Stimulated activated effector memory CD8-positive, alpha-beta T cell treated with anti-CD3 and anti-CD28 coated beads, Interleukin-12 subunit alpha, Interleukin-12 subunit beta, amount 100 ng/mL, for 72 hours (primary cell): ENCODE measurements around the gene RBP5.

Source experiments
- ATAC-seq: fragments of 150-1000 bp; cut with Tn5 transposase; 2 replicates; pipeline ENCODE4 v1.10.0; 2021
- DNase-seq, 2 donors: peaks; one replicate each; pipeline ENCODE4 v3.0.0; 2021 to 2022; ENCODE audit warnings: low spot score in 2 of 2
- H3K27ac Mint-ChIP-seq: one replicate; pipeline ENCODE4 v1.8.0; 2022; ENCODE audit warnings: mild to moderate bottlenecking, mixed read lengths
- H3K36me3 Mint-ChIP-seq: one replicate; pipeline ENCODE4 v1.8.0; 2022; ENCODE audit warnings: mild to moderate bottlenecking, mixed read lengths
- H3K4me1 Mint-ChIP-seq: one replicate; pipeline ENCODE4 v1.8.0; 2022; ENCODE audit warnings: mixed read lengths
- H3K4me3 Mint-ChIP-seq: one replicate; pipeline ENCODE4 v1.8.0; 2022; ENCODE audit warnings: mild to moderate bottlenecking, mixed read lengths
- H3K9me3 Mint-ChIP-seq: one replicate; pipeline ENCODE4 v1.8.0; 2022; ENCODE audit warnings: mixed read lengths

RBP5 gene

GRCh38 chr12:7154901-7155470, 26.3 kb upstream of the RBP5 start:
- DNase-seq (no peak), ATAC-seq (no peak)
- H3K36me3 Mint-ChIP-seq: peaks cover 63% of the 10 kb centered on the region
- H3K27ac Mint-ChIP-seq: no peak overlapping the region
- H3K4me3 Mint-ChIP-seq: no peak overlapping the region
- no peaks in the 10 kb centered on the region for H3K9me3 Mint-ChIP-seq
- H3K4me1 Mint-ChIP-seq: peaks cover 14% of the 10 kb centered on the region

- DNase-seq: no peak
- no peak overlapping the region for H3K4me3 Mint-ChIP-seq
Observed at GRCh38 chr12:7154042-7154441, 25.4 kb upstream of the RBP5 start.

GRCh38 chr12:7152818-7153217, 24.1 kb upstream of the RBP5 start:
- no peak for ATAC-seq

More at GRCh38 chr12:7154042-7154441, 25.4 kb upstream of the RBP5 start:
- Mint-ChIP-seq H3K27ac (no peak overlapping the region), H3K36me3 (peaks cover 71% of the 10 kb centered on the region), H3K4me1 (peaks cover 11% of the 10 kb centered on the region), H3K9me3 (no peaks in the 10 kb centered on the region)
- no peak for ATAC-seq

GRCh38 chr12:7151532-7151931, 22.8 kb upstream of the RBP5 start:
- DNase-seq: no peak
- ATAC-seq: no peak
- Mint-ChIP-seq H3K4me1 (peaks cover 6% of the 10 kb centered on the region), H3K36me3 (peaks cover 87% of the 10 kb centered on the region), H3K4me3 (no peak overlapping the region), H3K27ac (no peak overlapping the region), H3K9me3 (no peaks in the 10 kb centered on the region)

More at GRCh38 chr12:7152818-7153217, 24.1 kb upstream of the RBP5 start:
- peaks cover 11% of the 10 kb centered on the region for H3K4me1 Mint-ChIP-seq
- DNase-seq: no peak
- H3K36me3 Mint-ChIP-seq: peaks cover 80% of the 10 kb centered on the region
- no peaks in the 10 kb centered on the region for H3K9me3 Mint-ChIP-seq
- H3K27ac Mint-ChIP-seq: peak overlapping the region; percentile 38
- H3K4me3 Mint-ChIP-seq: no peak overlapping the region

- no peaks in the 10 kb centered on the region for H3K9me3 Mint-ChIP-seq
- DNase-seq (no peak), ATAC-seq (no peak)
- H3K27ac Mint-ChIP-seq: no peak overlapping the region
- H3K4me1 Mint-ChIP-seq: peaks cover 7% of the 10 kb centered on the region
- no peak overlapping the region for H3K4me3 Mint-ChIP-seq
- H3K36me3 Mint-ChIP-seq: peaks cover 94% of the 10 kb centered on the region
Observed at GRCh38 chr12:7150841-7151240, 22.2 kb upstream of the RBP5 start.

GRCh38 chr12:7150356-7150755, 21.7 kb upstream of the RBP5 start:
- Mint-ChIP-seq H3K9me3 (no peaks in the 10 kb centered on the region), H3K36me3 (peaks cover 98% of the 10 kb centered on the region), H3K4me3 (no peak overlapping the region), H3K4me1 (peaks cover 11% of the 10 kb centered on the region), H3K27ac (peak overlapping the region; percentile 16)
- DNase-seq: no peak
- ATAC-seq: no peak

- Mint-ChIP-seq H3K4me3 (no peak overlapping the region), H3K4me1 (peaks cover 22% of the 10 kb centered on the region), H3K36me3 (peaks cover 97% of the 10 kb centered on the region), H3K9me3 (no peaks in the 10 kb centered on the region), H3K27ac (peak overlapping the region; percentile 27)
- DNase-seq: no peak
- ATAC-seq: no peak
Observed at GRCh38 chr12:7146906-7147305, 18.2 kb upstream of the RBP5 start.

GRCh38 chr12:7146228-7146627, 17.5 kb upstream of the RBP5 start:
- ATAC-seq (no peak), DNase-seq (no peak)
- Mint-ChIP-seq H3K9me3 (no peaks in the 10 kb centered on the region), H3K4me1 (peaks cover 28% of the 10 kb centered on the region), H3K4me3 (no peak overlapping the region), H3K27ac (peak overlapping the region; percentile 27), H3K36me3 (peaks cover 97% of the 10 kb centered on the region)

GRCh38 chr12:7145671-7146070, 17.0 kb upstream of the RBP5 start:
- peaks cover 28% of the 10 kb centered on the region for H3K4me1 Mint-ChIP-seq
- H3K36me3 Mint-ChIP-seq: peaks cover 92% of the 10 kb centered on the region
- no peak for ATAC-seq
- H3K4me3 Mint-ChIP-seq: no peak overlapping the region
- H3K27ac Mint-ChIP-seq: peak overlapping the region; percentile 27
- DNase-seq: no peak
- H3K9me3 Mint-ChIP-seq: no peaks in the 10 kb centered on the region

- Mint-ChIP-seq H3K27ac (peak overlapping the region; percentile 27), H3K36me3 (peaks cover 87% of the 10 kb centered on the region), H3K9me3 (no peaks in the 10 kb centered on the region), H3K4me3 (no peak overlapping the region), H3K4me1 (peaks cover 28% of the 10 kb centered on the region)
- no peak for DNase-seq
- ATAC-seq: no peak
Observed at GRCh38 chr12:7144414-7145120, 15.9 kb upstream of the RBP5 start.

- no peak for ATAC-seq
- no peak for DNase-seq
- no peak overlapping the region for H3K4me3 Mint-ChIP-seq
- H3K9me3 Mint-ChIP-seq: no peaks in the 10 kb centered on the region
- peaks cover 85% of the 10 kb centered on the region for H3K36me3 Mint-ChIP-seq
- H3K27ac Mint-ChIP-seq: no peak overlapping the region
- peaks cover 33% of the 10 kb centered on the region for H3K4me1 Mint-ChIP-seq
Observed at GRCh38 chr12:7143564-7143963, 14.9 kb upstream of the RBP5 start.

GRCh38 chr12:7142809-7143465, 14.2 kb upstream of the RBP5 start:
- ATAC-seq: no peak

GRCh38 chr12:7142056-7142644, 13.5 kb upstream of the RBP5 start:
- peak overlapping the region; percentile 46 for H3K27ac Mint-ChIP-seq
- ATAC-seq (peak; percentile 71), DNase-seq (peak; percentile 26 to 67)
- H3K36me3 Mint-ChIP-seq: peaks cover 85% of the 10 kb centered on the region
- peaks cover 39% of the 10 kb centered on the region for H3K4me1 Mint-ChIP-seq
- no peak overlapping the region for H3K4me3 Mint-ChIP-seq
- H3K9me3 Mint-ChIP-seq: no peaks in the 10 kb centered on the region

More at GRCh38 chr12:7142809-7143465, 14.2 kb upstream of the RBP5 start:
- Mint-ChIP-seq H3K4me3 (no peak overlapping the region), H3K4me1 (peaks cover 37% of the 10 kb centered on the region), H3K36me3 (peaks cover 85% of the 10 kb centered on the region), H3K27ac (peak overlapping the region; percentile 46), H3K9me3 (no peaks in the 10 kb centered on the region)
- no peak for DNase-seq

GRCh38 chr12:7141351-7142005, 12.8 kb upstream of the RBP5 start:
- ATAC-seq (no peak), DNase-seq (no peak)
- peaks cover 85% of the 10 kb centered on the region for H3K36me3 Mint-ChIP-seq
- no peak overlapping the region for H3K4me3 Mint-ChIP-seq
- H3K4me1 Mint-ChIP-seq: peaks cover 39% of the 10 kb centered on the region
- H3K27ac Mint-ChIP-seq: peak overlapping the region; percentile 46
- H3K9me3 Mint-ChIP-seq: no peaks in the 10 kb centered on the region

GRCh38 chr12:7139200-7139599, 10.5 kb upstream of the RBP5 start:
- no peak overlapping the region for H3K4me3 Mint-ChIP-seq
- no peaks in the 10 kb centered on the region for H3K9me3 Mint-ChIP-seq
- ATAC-seq: no peak
- no peak for DNase-seq
- H3K4me1 Mint-ChIP-seq: peaks cover 40% of the 10 kb centered on the region
- peak overlapping the region; percentile 36 for H3K27ac Mint-ChIP-seq
- peaks cover 81% of the 10 kb centered on the region for H3K36me3 Mint-ChIP-seq
